Panc1 (cell line): Measurements from ENCODE around the gene HSP90AA1. TPM values are rescaled to one million over a fixed set of nuclear protein-coding genes. Genes with fewer than 3 reads are reported as not detected.

Experiments
- ATAC-seq: fragments of 200-7000 bp; cut with Tn5 transposase; 2 replicates; pipeline ENCODE4 v1.9.1; 2020; ENCODE audit warnings: mild to moderate bottlenecking, moderate library complexity
- BruUV-seq: library from RNA; stranded (reverse); fragments of 400-500 nt; replicated peaks from 2 replicates; lab custom pipeline; 2021; lab: Mats Ljungman, UMichigan
- CTCF ChIA-PET: fragments of 300-600 bp; sonication (Branson Sonifier 250); formaldehyde crosslinking; loops from one replicate; lab custom pipeline; 2022; ENCODE audit warnings: antibody characterized with exemption; lab: Charles Lee
- POLR2A ChIA-PET: fragments of 300-600 bp; sonication (Branson Sonifier 250); formaldehyde crosslinking; loops from one replicate; lab custom pipeline; 2022; ENCODE audit warnings: antibody characterized with exemption; lab: Charles Lee
- DNase-seq: peaks from one replicate; pipeline ENCODE4 v3.0.0-alpha.2; 2010; ENCODE audit warnings: low read depth, low spot score
- H3K27ac ChIP-seq: 2 replicates; pipeline ENCODE4 v1.5.1; 2011; ENCODE audit warnings: mild to moderate bottlenecking, low read length, inconsistent platforms
- H3K27me3 ChIP-seq: fragments of 200-500 bp; sonication (Bioruptor generic); 2 replicates; pipeline ENCODE4 v1.6.0; 2014; ENCODE audit warnings: low read length, inconsistent platforms; ENCODE audit not compliant: control insufficient read depth, insufficient read depth
- H3K36me3 ChIP-seq: fragments of 200-500 bp; sonication (Bioruptor generic); 2 replicates; pipeline ENCODE4 v1.5.1; 2014; ENCODE audit warnings: inconsistent platforms, mild to moderate bottlenecking, low read length, moderate library complexity; ENCODE audit not compliant: control insufficient read depth, insufficient read depth
- H3K4me1 ChIP-seq: 2 replicates; pipeline ENCODE4 v1.5.1; 2011; ENCODE audit warnings: inconsistent platforms, mild to moderate bottlenecking, low read length, moderate library complexity; ENCODE audit not compliant: control insufficient read depth, insufficient read depth
- H3K4me3 ChIP-seq, 2 experiments: 2 replicates each; pipeline ENCODE4 v1.5.1; 2011 to 2012; ENCODE audit warnings: low read depth in 2 of 2, low read length in 2 of 2, mild to moderate bottlenecking in 2 of 2, inconsistent platforms in 1 of 2, moderate library complexity in 1 of 2
- H3K9me3 ChIP-seq: fragments of 200-500 bp; sonication (Bioruptor generic); 2 replicates; pipeline ENCODE4 v1.5.1; 2014; ENCODE audit warnings: low read depth, mild to moderate bottlenecking, inconsistent platforms, low read length, moderate library complexity; ENCODE audit not compliant: control insufficient read depth, insufficient read depth
- POLR2AphosphoS5 ChIP-seq: IDR thresholded peaks from 2 replicates; pipeline ENCODE4 v1.6.1; 2012; ENCODE audit warnings: mild to moderate bottlenecking, low read depth, low read length, moderate library complexity
- SIN3A ChIP-seq: IDR thresholded peaks from 2 replicates; pipeline ENCODE4 v1.6.1; 2012; ENCODE audit warnings: low read depth, mild to moderate bottlenecking, low read length, moderate library complexity, borderline replicate concordance; ENCODE audit not compliant: insufficient read depth
- TCF7L2 ChIP-seq: IDR thresholded peaks from 2 replicates; pipeline ENCODE4 v1.6.1; 2011; ENCODE audit warnings: mild to moderate bottlenecking, low read depth, low read length, inconsistent platforms
- in situ Hi-C: cut with HindIII; loops from 2 replicates; pipeline ENCODE4 v1.10.0; 2016; ENCODE audit warnings: low sequenced_read_pairs, low pct_unique_long_range_greater_than_20kb
- intact Hi-C: fragments of 100-400 bp; cut with micrococcal nuclease; formaldehyde crosslinking; loops from one replicate; pipeline ENCODE4 v1.10.0; 2022; ENCODE audit not compliant: unreplicated experiment
- total RNA-seq: library from RNA; stranded (reverse); gene quantifications from one replicate; pipeline ENCODE4 v1.2.1, GENCODE V29; 2021; ENCODE audit not compliant: unreplicated experiment
- TF ChIP-seq, protein P1 (sequence below), 2 experiments: IDR thresholded peaks; 2 replicates each; pipeline ENCODE4 v1.6.1; 2011 to 2012; ENCODE audit warnings: low read depth in 2 of 2, control low read depth in 1 of 2, low read length in 1 of 2, mild to moderate bottlenecking in 1 of 2, moderate library complexity in 1 of 2; ENCODE audit not compliant: insufficient read depth in 1 of 2
- TF ChIP-seq, protein P2 (sequence below): fragments of 450-650 bp; IDR thresholded peaks from 2 replicates; pipeline ENCODE4 v1.5.1; 2017; ENCODE audit warnings: mild to moderate bottlenecking

The HSP90AA1 gene
- total RNA-seq, 1 experiment from 2014 or later: 383 TPM

DNA sequence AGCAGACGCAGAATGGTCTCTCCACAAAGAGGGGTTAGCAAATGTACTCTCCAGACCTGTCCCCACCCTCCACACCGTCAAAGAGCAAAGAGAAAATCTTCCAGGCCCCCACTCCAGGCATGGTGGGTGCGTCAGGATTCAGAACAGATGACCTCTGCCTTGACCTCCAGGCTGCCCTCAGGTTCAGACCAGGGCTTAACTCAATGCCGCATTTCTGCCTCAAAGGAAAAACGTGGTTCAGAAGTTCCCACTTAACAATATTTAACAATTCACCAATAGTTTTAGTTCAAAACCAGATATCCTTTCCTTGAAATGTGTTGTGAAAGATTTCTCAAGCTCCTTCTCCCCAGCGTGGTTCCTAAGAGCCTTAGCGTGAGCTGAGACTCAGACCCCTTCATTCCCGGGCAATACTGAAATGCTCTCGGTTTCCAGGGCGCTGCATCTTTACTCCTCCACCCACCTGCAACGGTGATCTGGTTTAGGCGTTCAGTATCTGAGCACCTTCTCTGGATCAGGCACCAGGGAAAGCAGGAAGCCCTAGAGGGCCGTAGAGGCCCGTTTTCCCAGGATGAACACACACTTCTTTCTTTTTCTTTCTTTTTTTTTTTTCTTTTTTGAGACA is 22.9 kb downstream of the HSP90AA1 start:
- intact Hi-C loops: no loop called here
- DNase-seq: no peak
- H3K9me3 ChIP-seq: no peaks in the 10 kb centered on the region
- no peaks in the 10 kb centered on the region for H3K27me3 ChIP-seq
- TF ChIP-seq SIN3A (no peak), TCF7L2 (no peak), POLR2AphosphoS5 (no peak)
- TF ChIP-seq, protein P1, sequence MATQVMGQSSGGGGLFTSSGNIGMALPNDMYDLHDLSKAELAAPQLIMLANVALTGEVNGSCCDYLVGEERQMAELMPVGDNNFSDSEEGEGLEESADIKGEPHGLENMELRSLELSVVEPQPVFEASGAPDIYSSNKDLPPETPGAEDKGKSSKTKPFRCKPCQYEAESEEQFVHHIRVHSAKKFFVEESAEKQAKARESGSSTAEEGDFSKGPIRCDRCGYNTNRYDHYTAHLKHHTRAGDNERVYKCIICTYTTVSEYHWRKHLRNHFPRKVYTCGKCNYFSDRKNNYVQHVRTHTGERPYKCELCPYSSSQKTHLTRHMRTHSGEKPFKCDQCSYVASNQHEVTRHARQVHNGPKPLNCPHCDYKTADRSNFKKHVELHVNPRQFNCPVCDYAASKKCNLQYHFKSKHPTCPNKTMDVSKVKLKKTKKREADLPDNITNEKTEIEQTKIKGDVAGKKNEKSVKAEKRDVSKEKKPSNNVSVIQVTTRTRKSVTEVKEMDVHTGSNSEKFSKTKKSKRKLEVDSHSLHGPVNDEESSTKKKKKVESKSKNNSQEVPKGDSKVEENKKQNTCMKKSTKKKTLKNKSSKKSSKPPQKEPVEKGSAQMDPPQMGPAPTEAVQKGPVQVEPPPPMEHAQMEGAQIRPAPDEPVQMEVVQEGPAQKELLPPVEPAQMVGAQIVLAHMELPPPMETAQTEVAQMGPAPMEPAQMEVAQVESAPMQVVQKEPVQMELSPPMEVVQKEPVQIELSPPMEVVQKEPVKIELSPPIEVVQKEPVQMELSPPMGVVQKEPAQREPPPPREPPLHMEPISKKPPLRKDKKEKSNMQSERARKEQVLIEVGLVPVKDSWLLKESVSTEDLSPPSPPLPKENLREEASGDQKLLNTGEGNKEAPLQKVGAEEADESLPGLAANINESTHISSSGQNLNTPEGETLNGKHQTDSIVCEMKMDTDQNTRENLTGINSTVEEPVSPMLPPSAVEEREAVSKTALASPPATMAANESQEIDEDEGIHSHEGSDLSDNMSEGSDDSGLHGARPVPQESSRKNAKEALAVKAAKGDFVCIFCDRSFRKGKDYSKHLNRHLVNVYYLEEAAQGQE (IDR thresholded peaks at IDR 0.05; ENCODE audit: insufficient read depth in 1 of 2, low read depth in 2 of 2, low read length in 1 of 2): no peak
- TF ChIP-seq, protein P2, sequence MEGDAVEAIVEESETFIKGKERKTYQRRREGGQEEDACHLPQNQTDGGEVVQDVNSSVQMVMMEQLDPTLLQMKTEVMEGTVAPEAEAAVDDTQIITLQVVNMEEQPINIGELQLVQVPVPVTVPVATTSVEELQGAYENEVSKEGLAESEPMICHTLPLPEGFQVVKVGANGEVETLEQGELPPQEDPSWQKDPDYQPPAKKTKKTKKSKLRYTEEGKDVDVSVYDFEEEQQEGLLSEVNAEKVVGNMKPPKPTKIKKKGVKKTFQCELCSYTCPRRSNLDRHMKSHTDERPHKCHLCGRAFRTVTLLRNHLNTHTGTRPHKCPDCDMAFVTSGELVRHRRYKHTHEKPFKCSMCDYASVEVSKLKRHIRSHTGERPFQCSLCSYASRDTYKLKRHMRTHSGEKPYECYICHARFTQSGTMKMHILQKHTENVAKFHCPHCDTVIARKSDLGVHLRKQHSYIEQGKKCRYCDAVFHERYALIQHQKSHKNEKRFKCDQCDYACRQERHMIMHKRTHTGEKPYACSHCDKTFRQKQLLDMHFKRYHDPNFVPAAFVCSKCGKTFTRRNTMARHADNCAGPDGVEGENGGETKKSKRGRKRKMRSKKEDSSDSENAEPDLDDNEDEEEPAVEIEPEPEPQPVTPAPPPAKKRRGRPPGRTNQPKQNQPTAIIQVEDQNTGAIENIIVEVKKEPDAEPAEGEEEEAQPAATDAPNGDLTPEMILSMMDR: no peak
- H3K4me1 ChIP-seq: no peaks in the 10 kb centered on the region
- H3K4me3 ChIP-seq: no peak overlapping the region
- H3K36me3 ChIP-seq: no peaks in the 10 kb centered on the region
- ChIA-PET CTCF (interaction anchor here (0.6 to 1.7 kb wide), 2 partner anchors 32 to 78 kb away, joined by 4 to 15 read pairs; no protein-coding TSS in a partner anchor), POLR2A (interaction anchor here (0.7 kb wide), 1 partner anchor 29 kb away, joined by 4 read pairs; no protein-coding TSS in a partner anchor)
- ATAC-seq: no peak
- H3K27ac ChIP-seq: no peak overlapping the region
- no TSS peak for BruUV-seq
- in situ Hi-C loops: no loop called here

DNA sequence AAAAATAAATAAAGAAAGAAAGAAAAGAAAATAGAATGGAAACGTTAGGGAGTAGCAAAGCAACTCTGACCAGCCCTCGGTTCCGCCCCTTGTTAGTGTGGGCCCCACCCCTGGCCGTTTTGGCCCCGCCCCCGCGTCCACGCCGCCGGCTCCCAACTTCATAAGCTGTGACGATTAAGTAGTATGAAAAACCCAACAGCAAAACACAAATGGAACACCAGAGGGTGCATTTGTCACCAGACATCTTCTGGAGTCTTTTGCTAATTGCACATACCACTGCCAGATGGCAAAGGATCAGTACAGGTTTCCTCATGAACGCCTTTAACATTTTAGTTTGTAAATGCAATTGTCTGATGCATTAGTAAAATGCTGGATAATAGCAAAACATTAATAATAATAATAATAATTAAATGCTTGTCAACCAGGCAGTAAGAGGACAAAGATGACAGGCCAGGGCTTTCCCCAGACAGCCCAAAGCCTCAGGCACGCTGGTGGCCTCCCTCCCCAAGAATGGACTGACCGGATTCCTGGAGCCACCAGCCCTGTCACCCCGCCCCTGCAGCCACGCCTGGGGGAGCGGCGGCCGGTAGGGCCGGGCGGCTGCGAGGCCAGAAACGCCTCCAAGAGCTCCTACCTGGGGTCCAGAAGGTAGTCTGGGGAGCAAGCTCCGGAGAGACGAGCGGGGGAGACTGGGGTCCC is 23.6 kb downstream of the HSP90AA1 start:
- H3K27me3 ChIP-seq: no peaks in the 10 kb centered on the region
- TF ChIP-seq, protein P1 (IDR thresholded peaks at IDR 0.05; ENCODE audit: insufficient read depth in 1 of 2, low read depth in 2 of 2, low read length in 1 of 2): no peak
- TF ChIP-seq POLR2AphosphoS5: no peak
- TF ChIP-seq SIN3A: no peak
- TF ChIP-seq, protein P2: no peak
- no peak for TF ChIP-seq TCF7L2
- DNase-seq: peak; percentile 53
- in situ Hi-C loops (no loop called here), intact Hi-C loops (no loop called here)
- ChIA-PET POLR2A (interaction anchor here (0.6 kb wide), 2 partner anchors 28 to 241 kb away, joined by 8 to 10 read pairs; no protein-coding TSS in a partner anchor), CTCF (interaction anchor here (0.6 to 1.7 kb wide), 6 partner anchors 18 to 268 kb away, joined by 4 to 15 read pairs (median 4); no protein-coding TSS in a partner anchor)
- H3K4me3 ChIP-seq: no peak overlapping the region
- no peak overlapping the region for H3K27ac ChIP-seq
- H3K9me3 ChIP-seq: no peaks in the 10 kb centered on the region
- ATAC-seq: peak; percentile 95
- H3K36me3 ChIP-seq: no peaks in the 10 kb centered on the region
- no TSS peak for BruUV-seq
- no peaks in the 10 kb centered on the region for H3K4me1 ChIP-seq
